OCI-LY1 (cell line): Measurements from ENCODE around the gene EXOC3L1.

Experiments
- CTCF ChIP-seq: fragments of 200-600 bp; sonication (generic), shearing (Covaris generic); IDR thresholded peaks from 2 replicates; pipeline ENCODE4 v1.5.1; 2017; ENCODE audit warnings: mild to moderate bottlenecking, antibody characterized with exemption, low read length, moderate library complexity, mixed read lengths
- EZH2 ChIP-seq: fragments of 200-600 bp; sonication (generic), shearing (Covaris generic); IDR thresholded peaks from 2 replicates; pipeline ENCODE4 v1.8.0; 2017; ENCODE audit warnings: borderline replicate concordance, mixed run types, mild to moderate bottlenecking, antibody characterized with exemption, low read length, moderate library complexity, mixed read lengths

- TF ChIP-seq CTCF (no peak), EZH2 (no peak)
These were observed 42.3 kb downstream of the EXOC3L1 start for GRCh38 chr16:67147437-67148140.
